Nephron progenitor cell (in vitro differentiated cells): Measurements from ENCODE around the gene FMO5.

Experiments used
- DNase-seq: peaks from one replicate; pipeline ENCODE4 v3.0.0; 2021
- H3K27ac Mint-ChIP-seq: 2 replicates; pipeline ENCODE4 v1.8.0; 2021; ENCODE audit warnings: mild to moderate bottlenecking, moderate library complexity, mixed read lengths
- H3K27me3 Mint-ChIP-seq: 2 replicates; pipeline ENCODE4 v1.8.0; 2021; ENCODE audit warnings: mild to moderate bottlenecking, low read depth, mixed read lengths; ENCODE audit not compliant: poor library complexity
- H3K36me3 Mint-ChIP-seq: 2 replicates; pipeline ENCODE4 v1.8.0; 2021; ENCODE audit warnings: low read depth, mixed read lengths
- H3K4me1 Mint-ChIP-seq: 2 replicates; pipeline ENCODE4 v1.8.0; 2021; ENCODE audit warnings: mixed read lengths
- H3K4me3 Mint-ChIP-seq: 2 replicates; pipeline ENCODE4 v1.8.0; 2021; ENCODE audit warnings: mild to moderate bottlenecking, moderate library complexity, mixed read lengths
- H3K9me3 Mint-ChIP-seq: 2 replicates; pipeline ENCODE4 v1.8.0; 2021; ENCODE audit warnings: mild to moderate bottlenecking, moderate library complexity, mixed read lengths
- TF ChIP-seq, protein P1 (sequence below): fragments of 200-600 bp; sonication (generic); IDR thresholded peaks from 2 replicates; pipeline ENCODE4 v1.5.0; 2021; ENCODE audit warnings: antibody characterized with exemption

Gene FMO5

DNA sequence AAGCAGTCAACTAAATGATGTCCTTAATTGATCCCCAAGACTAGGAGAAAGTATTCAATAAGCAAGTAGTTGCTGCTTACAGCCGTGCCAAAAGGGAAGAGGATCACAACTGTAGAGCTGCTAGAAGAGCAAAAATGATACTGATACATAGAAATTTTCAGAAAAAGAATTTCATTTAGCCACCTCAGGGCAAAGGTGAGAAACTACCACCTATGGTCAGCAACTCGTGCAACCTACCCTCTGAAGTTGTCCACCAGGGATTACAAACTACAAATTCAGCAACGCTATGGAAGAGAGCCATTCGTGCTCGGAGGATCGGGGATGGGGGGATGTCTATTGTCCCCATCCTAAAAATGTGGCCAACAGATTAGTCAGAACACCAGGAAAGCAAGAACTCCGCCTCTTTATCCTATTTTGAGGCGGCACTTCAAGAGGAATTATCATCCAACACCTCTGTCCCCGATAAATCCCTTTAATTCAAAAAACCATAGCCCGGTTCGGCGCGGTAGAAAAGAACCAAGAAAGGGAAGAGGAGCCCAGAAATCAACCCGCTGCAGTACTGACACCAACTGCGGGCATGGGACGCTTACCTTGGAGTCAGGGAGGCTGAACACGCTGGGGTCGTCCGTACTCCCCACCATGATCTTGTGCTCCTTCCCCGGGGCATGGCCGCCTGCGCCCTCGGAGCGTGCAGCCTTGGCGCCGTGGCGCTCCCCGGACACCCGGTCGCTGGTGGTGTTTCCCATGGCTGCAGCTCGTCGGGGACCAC lies 53.6 kb downstream of the FMO5 start:
- no peak for DNase-seq
- no peaks in the 10 kb centered on the region for H3K27me3 Mint-ChIP-seq
- peaks cover 30% of the 10 kb centered on the region for H3K36me3 Mint-ChIP-seq
- H3K4me1 Mint-ChIP-seq: peaks cover 55% of the 10 kb centered on the region
- H3K4me3 Mint-ChIP-seq: peak overlapping the region; percentile 98
- H3K9me3 Mint-ChIP-seq: peaks cover 11% of the 10 kb centered on the region
- peak overlapping the region; percentile 98 for H3K27ac Mint-ChIP-seq
- TF ChIP-seq, protein P1, sequence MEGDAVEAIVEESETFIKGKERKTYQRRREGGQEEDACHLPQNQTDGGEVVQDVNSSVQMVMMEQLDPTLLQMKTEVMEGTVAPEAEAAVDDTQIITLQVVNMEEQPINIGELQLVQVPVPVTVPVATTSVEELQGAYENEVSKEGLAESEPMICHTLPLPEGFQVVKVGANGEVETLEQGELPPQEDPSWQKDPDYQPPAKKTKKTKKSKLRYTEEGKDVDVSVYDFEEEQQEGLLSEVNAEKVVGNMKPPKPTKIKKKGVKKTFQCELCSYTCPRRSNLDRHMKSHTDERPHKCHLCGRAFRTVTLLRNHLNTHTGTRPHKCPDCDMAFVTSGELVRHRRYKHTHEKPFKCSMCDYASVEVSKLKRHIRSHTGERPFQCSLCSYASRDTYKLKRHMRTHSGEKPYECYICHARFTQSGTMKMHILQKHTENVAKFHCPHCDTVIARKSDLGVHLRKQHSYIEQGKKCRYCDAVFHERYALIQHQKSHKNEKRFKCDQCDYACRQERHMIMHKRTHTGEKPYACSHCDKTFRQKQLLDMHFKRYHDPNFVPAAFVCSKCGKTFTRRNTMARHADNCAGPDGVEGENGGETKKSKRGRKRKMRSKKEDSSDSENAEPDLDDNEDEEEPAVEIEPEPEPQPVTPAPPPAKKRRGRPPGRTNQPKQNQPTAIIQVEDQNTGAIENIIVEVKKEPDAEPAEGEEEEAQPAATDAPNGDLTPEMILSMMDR: no peak

DNA sequence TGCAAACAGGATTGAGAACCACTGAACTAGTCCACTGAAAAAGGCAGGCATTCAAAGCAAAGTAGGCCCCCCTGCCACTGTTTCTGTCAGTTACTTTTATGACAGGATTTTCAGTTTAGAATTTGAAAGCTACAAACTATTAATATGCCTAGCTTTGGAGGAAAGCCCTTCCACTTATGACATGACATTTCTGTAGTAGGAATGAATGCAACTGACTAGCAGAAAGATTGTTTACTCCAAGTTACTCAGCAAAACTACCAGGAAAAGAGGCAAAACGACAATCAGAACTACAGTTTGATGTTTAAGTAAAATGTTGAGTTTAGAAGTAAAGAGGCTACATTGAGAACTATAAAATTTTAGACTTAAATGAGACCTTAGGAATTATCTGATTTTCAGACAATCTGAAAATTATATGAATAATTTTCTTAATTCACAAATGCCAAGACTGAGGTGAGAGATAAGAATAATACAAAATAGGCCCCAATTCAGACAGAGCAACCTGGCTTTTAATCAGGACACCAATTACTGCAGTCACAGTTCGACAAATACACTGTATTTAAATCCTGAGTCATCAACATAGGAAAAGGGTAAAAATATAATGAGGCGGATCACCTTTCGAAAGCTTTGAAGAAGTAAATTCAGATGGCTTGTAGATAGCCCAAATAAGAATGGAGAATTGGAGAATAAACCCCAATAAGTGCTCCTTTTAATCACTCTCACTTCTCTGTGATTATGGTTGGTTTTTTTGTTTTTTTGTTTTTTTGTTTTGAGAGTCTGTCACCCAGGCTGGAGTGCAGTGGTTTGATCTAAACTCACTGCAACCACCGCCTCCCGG lies 55.1 kb downstream of the FMO5 start:
- TF ChIP-seq, protein P1: no peak
- Mint-ChIP-seq H3K4me1 (peaks cover 51% of the 10 kb centered on the region), H3K36me3 (peaks cover 35% of the 10 kb centered on the region), H3K9me3 (peaks cover 11% of the 10 kb centered on the region), H3K4me3 (peak overlapping the region; percentile 98), H3K27me3 (no peaks in the 10 kb centered on the region), H3K27ac (peak overlapping the region; percentile 19)
- no peak for DNase-seq

- Mint-ChIP-seq H3K27me3 (no peaks in the 10 kb centered on the region), H3K4me1 (peaks cover 44% of the 10 kb centered on the region), H3K9me3 (peaks cover 7% of the 10 kb centered on the region), H3K4me3 (peak overlapping the region; percentile 98), H3K27ac (no peak overlapping the region), H3K36me3 (peaks cover 37% of the 10 kb centered on the region)
- DNase-seq: no peak
- TF ChIP-seq, protein P1: no peak
These were observed 56.0 kb downstream of the FMO5 start for GRCh38 chr1:147169171-147169570.

DNA sequence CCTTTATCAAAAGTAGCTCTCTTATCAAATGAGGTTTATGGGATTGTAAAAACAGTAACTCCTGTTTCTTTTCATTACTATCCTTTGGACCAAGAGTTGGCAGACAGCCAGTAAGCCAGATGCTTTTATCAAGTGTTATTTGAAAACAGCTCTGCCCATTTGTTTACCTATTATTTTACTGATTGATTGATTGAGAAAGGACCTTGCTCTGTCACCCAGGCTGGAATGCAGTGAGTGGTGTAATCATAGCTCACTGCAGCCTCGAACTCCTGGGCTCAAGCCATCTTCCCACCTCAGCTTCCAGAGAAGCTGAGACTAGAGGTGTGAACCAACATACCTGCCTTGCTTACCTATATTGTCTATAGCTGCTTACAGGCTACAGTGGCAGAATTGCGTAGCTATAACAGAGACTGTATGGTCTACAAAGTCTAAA lies 56.5 kb downstream of the FMO5 start:
- TF ChIP-seq, protein P1: no peak
- peaks cover 40% of the 10 kb centered on the region for H3K4me1 Mint-ChIP-seq
- H3K4me3 Mint-ChIP-seq: no peak overlapping the region

GRCh38 chr1:147167365-147167764 lies 57.8 kb downstream of the FMO5 start:
- TF ChIP-seq, protein P1: no peak
- Mint-ChIP-seq H3K9me3 (no peaks in the 10 kb centered on the region), H3K36me3 (peaks cover 48% of the 10 kb centered on the region), H3K4me1 (peaks cover 30% of the 10 kb centered on the region), H3K27ac (no peak overlapping the region), H3K27me3 (no peaks in the 10 kb centered on the region), H3K4me3 (no peak overlapping the region)
- DNase-seq: no peak

More for the DNA sequence above, 56.5 kb downstream of the FMO5 start:
- peaks cover 40% of the 10 kb centered on the region for H3K36me3 Mint-ChIP-seq
- DNase-seq: no peak
- H3K9me3 Mint-ChIP-seq: peaks cover 4% of the 10 kb centered on the region
- H3K27me3 Mint-ChIP-seq: no peaks in the 10 kb centered on the region
- no peak overlapping the region for H3K27ac Mint-ChIP-seq
